Measurements from ENCODE around the gene LEKR1. TPM values are rescaled to one million over a fixed set of nuclear protein-coding genes. Genes with fewer than 3 reads are reported as not detected.

Gene LEKR1
- total and polyA plus RNA-seq, 9 of the 15 experiments (the other 6 are each of a cell fraction or from before 2014, with no cell fraction given) = 0.76 to 1.8 (median 1.2) TPM

GRCh38 chr3:157042226-157042625 is 216.1 kb downstream of the LEKR1 start:
- in situ Hi-C loops (cut with MboI) (no loop called here), intact Hi-C loops (cut with micrococcal nuclease) (no loop called here)
- Histone ChIP-seq H3K79me2 (ENCODE audit: control insufficient read depth, insufficient read depth, low read length) (no peaks in the 10 kb centered on the region), H3K27ac (ENCODE audit: extremely low read depth, low read depth, low read length) (no peak overlapping the region), H3K4me3 (no peak overlapping the region), H3K9me1 (ENCODE audit: control insufficient read depth, insufficient read depth, low read length) (no peaks in the 10 kb centered on the region), H3K9ac (ENCODE audit: insufficient read depth in 1 of 2, low read depth in 2 of 2, low read length in 2 of 2) (no peak overlapping the region), H3K9me3 (replicated peaks; ENCODE audit: control insufficient read depth, insufficient read depth, low read depth, low read length) (no peaks in the 10 kb centered on the region), H3K4me2 (ENCODE audit: insufficient read depth, low read length) (no peak overlapping the region), H3K4me1 (replicated peaks in 1 of 2; ENCODE audit: control insufficient read depth in 2 of 2, insufficient read depth in 2 of 2, low read length in 2 of 2) (no peaks in the 10 kb centered on the region; a peak in 1 of 5 replicates), H2AFZ (ENCODE audit: low read depth, low read length) (no peak overlapping the region), H4K20me1 (replicated peaks; ENCODE audit: control insufficient read depth, insufficient read depth, low read length) (no peaks in the 10 kb centered on the region), H3K36me3 (ENCODE audit: control insufficient read depth, insufficient read depth, low read length) (no peaks in the 10 kb centered on the region), H3K27me3 (ENCODE audit: control insufficient read depth in 2 of 2, insufficient read depth in 2 of 2, low read length in 2 of 2) (no peaks in the 10 kb centered on the region)
- no peak for ATAC-seq
- CTCF ChIA-PET (ENCODE audit: low intra/inter-chr PET ratio) = no interaction called here
- TF ChIP-seq BCOR (IDR thresholded peaks at IDR 0.05) = no peak
- TF ChIP-seq, protein P1, sequence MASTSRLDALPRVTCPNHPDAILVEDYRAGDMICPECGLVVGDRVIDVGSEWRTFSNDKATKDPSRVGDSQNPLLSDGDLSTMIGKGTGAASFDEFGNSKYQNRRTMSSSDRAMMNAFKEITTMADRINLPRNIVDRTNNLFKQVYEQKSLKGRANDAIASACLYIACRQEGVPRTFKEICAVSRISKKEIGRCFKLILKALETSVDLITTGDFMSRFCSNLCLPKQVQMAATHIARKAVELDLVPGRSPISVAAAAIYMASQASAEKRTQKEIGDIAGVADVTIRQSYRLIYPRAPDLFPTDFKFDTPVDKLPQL (IDR thresholded peaks at IDR 0.05; ENCODE audit: extremely low read depth, insufficient read length) = no peak
- no peak for TF ChIP-seq KAT8 (IDR thresholded peaks at IDR 0.05; ENCODE audit: low read depth)
- TF ChIP-seq ZBTB1 (CRISPR knock-in tag; IDR thresholded peaks at IDR 0.05; ENCODE audit: borderline replicate concordance, low read depth) = no peak
- TF ChIP-seq PTRF (tag; IDR thresholded peaks at IDR 0.05) = no peak
- TF ChIP-seq ZFX (CRISPR knock-in tag; IDR thresholded peaks at IDR 0.05) = no peak
- TF ChIP-seq, protein P2, sequence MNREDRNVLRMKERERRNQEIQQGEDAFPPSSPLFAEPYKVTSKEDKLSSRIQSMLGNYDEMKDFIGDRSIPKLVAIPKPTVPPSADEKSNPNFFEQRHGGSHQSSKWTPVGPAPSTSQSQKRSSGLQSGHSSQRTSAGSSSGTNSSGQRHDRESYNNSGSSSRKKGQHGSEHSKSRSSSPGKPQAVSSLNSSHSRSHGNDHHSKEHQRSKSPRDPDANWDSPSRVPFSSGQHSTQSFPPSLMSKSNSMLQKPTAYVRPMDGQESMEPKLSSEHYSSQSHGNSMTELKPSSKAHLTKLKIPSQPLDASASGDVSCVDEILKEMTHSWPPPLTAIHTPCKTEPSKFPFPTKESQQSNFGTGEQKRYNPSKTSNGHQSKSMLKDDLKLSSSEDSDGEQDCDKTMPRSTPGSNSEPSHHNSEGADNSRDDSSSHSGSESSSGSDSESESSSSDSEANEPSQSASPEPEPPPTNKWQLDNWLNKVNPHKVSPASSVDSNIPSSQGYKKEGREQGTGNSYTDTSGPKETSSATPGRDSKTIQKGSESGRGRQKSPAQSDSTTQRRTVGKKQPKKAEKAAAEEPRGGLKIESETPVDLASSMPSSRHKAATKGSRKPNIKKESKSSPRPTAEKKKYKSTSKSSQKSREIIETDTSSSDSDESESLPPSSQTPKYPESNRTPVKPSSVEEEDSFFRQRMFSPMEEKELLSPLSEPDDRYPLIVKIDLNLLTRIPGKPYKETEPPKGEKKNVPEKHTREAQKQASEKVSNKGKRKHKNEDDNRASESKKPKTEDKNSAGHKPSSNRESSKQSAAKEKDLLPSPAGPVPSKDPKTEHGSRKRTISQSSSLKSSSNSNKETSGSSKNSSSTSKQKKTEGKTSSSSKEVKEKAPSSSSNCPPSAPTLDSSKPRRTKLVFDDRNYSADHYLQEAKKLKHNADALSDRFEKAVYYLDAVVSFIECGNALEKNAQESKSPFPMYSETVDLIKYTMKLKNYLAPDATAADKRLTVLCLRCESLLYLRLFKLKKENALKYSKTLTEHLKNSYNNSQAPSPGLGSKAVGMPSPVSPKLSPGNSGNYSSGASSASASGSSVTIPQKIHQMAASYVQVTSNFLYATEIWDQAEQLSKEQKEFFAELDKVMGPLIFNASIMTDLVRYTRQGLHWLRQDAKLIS (CRISPR knock-in tag; IDR thresholded peaks at IDR 0.05) = no peak
- TF ChIP-seq RB1 (IDR thresholded peaks at IDR 0.05; ENCODE audit: low read depth) = no peak
- no peak for TF ChIP-seq ESRRB (CRISPR knock-in tag; IDR thresholded peaks at IDR 0.05; ENCODE audit: borderline replicate concordance)
- no peak for TF ChIP-seq JUNB (CRISPR knock-in tag; conservative IDR thresholded peaks at IDR 0.05)
- no peak for TF ChIP-seq ADNP (tag; IDR thresholded peaks at IDR 0.05)
- no peak for TF ChIP-seq MXI1 (IDR thresholded peaks at IDR 0.05; ENCODE audit: low read depth, low read length)
- no peak for TF ChIP-seq NFIX (CRISPR knock-in tag; IDR thresholded peaks at IDR 0.05; ENCODE audit: low read depth)
- TF ChIP-seq COPS2 (conservative IDR thresholded peaks at IDR 0.05) = no peak
- no peak for TF ChIP-seq TAF15 (IDR thresholded peaks at IDR 0.05; ENCODE audit: low read depth, low read length)
- TF ChIP-seq ZNF253 (CRISPR knock-in tag; conservative IDR thresholded peaks at IDR 0.05) = no peak
- no peak for TF ChIP-seq POLR2H (tag; IDR thresholded peaks at IDR 0.05; ENCODE audit: low read depth)
- TF ChIP-seq, protein P3, sequence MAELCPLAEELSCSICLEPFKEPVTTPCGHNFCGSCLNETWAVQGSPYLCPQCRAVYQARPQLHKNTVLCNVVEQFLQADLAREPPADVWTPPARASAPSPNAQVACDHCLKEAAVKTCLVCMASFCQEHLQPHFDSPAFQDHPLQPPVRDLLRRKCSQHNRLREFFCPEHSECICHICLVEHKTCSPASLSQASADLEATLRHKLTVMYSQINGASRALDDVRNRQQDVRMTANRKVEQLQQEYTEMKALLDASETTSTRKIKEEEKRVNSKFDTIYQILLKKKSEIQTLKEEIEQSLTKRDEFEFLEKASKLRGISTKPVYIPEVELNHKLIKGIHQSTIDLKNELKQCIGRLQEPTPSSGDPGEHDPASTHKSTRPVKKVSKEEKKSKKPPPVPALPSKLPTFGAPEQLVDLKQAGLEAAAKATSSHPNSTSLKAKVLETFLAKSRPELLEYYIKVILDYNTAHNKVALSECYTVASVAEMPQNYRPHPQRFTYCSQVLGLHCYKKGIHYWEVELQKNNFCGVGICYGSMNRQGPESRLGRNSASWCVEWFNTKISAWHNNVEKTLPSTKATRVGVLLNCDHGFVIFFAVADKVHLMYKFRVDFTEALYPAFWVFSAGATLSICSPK (IDR thresholded peaks at IDR 0.05; ENCODE audit: borderline replicate concordance) = no peak
- 9% methylated on average over 2 of the region's 2 CpGs for WGBS (ENCODE audit: insufficient coverage, low coverage, missing lambda C conversion rate)
- DNase-seq (ENCODE audit: extremely low read depth in 1 of 4, low spot score in 3 of 4) = no peak
- no TSS peak for BruUV-seq (replicated peaks)
- no peak for FAIRE-seq
- POLR2A ChIA-PET = no interaction called here

All from K562 (cell line).